GM18858 (cell line): Measurements from ENCODE around the gene CTAGE8.
"Not testable (repeated sequence)": the region's sequence is repeated elsewhere in the genome, so short reads cannot be mapped to it uniquely, and the experiment has no call there.

Experiments
- ATAC-seq: cut with Tn5 transposase; IDR thresholded peaks from one replicate; pipeline ENCODE4 v1.9.1; 2021; ENCODE audit not compliant: unreplicated experiment

Gene CTAGE8, protein sequence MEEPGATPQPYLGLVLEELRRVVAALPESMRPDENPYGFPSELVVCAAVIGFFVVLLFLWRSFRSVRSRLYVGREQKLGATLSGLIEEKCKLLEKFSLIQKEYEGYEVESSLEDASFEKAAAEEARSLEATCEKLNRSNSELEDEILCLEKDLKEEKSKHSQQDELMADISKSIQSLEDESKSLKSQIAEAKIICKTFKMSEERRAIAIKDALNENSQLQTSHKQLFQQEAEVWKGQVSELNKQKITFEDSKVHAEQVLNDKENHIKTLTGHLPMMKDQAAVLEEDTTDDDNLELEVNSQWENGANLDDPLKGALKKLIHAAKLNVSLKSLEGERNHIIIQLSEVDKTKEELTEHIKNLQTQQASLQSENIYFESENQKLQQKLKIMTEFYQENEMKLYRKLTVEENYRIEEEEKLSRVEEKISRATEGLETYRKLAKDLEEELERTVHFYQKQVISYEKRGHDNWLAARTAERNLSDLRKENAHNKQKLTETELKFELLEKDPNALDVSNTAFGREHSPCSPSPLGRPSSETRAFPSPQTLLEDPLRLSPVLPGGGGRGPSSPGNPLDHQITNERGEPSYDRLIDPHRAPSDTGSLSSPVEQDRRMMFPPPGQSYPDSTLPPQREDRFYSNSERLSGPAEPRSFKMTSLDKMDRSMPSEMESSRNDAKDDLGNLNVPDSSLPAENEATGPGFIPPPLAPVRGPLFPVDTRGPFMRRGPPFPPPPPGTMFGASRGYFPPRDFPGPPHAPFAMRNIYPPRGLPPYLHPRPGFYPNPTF

GRCh38 chr7:144269188-144269587 is at the start of gene CTAGE8:
TSS of gene CTAGE8 (minus strand) at chr7:144269288. CDS start at chr7:144269250, 38 bp downstream.
- not testable (repeated sequence) for ATAC-seq

GRCh38 chr7:144317537-144317936 is 48.4 kb upstream of the CTAGE8 start:
- ATAC-seq = not testable (repeated sequence)

DNA sequence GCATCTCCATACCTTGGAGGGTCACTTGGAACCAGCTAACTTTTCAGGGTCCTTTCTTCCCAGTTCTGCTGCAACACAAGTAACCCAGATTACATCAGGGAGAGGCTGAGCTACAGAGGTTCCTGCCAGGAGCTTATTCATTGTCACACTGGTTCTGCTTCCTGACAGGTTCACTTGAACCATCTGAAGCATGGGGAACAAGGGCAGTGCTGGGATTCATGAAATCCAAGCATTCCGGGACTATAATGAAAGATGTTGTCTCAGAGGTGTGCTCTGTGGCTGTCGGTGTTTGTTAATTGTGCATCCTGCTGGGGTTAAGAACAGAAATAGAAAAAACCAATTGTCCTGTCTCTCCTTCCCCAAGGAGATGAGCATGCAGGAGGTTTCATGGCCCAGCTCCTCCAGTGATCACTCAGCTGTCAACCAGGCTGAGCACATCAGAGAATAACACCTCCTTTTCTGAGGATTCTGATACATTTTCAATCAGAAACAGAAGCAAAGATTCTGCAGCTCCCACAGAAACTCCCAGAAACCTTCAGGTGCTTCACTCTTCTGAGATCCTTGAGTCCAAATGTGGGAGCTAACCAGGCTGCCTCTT is 42.9 kb upstream of the CTAGE8 start, which contains the start of gene OR2A1:
Gene OR2A1, plus strand, starts transcription at position 548 of the 598 bp plus-strand sequence. CDS start 5,706 bp downstream, outside the sequence.
- not testable (repeated sequence) for ATAC-seq

- ATAC-seq = not testable (repeated sequence)
Measured at GRCh38 chr7:144311218-144311617, 42.1 kb upstream of the CTAGE8 start.

DNA sequence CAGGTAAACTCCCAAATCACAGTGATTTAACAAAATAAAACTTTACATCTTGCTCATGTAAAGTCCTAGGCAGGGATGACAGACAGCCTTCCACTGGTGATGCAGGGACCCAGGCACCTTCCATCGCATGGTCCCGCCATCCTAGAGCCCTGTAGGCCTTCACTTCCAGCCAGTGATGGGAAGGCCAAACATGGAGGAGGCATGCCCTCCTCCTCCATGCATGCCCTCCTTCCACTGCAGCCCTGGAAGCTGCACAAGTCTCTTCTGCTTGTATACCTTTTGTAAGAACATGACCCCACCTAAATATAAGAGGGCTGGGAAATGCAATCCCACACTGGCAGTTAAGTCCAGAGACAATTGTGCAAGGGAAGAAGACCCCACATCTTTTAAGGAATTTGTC is 40.6 kb upstream of the CTAGE8 start:
- not testable (repeated sequence) for ATAC-seq

DNA sequence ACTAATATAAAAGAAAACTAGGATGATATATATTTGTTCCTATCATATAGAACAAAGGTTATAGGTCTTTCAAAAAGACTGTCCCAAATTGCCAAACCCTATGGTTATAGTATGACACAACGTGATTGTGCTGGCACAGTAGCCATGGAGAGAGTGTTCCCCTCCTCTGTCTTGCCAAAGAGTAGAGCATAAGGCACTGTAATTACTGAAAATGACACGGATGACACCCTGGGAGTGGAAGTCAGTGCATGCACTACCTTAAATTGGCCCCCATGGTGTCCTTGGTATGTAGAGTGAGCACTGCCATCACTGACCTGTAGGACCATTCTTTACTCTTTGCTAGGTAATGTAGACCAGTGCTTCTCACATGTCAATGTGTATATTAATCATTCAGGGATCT is 36.1 kb upstream of the CTAGE8 start:
- ATAC-seq = not testable (repeated sequence)

DNA sequence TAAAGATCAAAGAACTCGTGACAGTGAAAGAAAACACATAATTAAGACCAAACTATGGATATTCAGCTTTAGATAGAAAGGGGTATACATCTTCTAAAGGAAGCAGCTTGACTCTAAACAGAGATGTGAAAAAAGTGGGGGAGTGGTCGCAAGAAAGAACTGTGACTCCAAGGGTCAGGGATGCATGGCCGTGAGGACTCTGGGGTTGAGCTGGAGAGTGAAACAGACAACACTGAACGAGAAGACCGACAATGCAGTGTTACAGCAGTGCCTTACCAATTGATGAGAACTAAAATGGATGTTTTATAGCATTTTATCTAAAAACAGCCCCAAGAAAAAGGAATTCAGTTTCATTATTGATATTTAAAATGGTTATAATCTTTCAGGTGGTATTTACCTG is 34.5 kb upstream of the CTAGE8 start:
- ATAC-seq = not testable (repeated sequence)

- peak; percentile 50 for ATAC-seq
Measured at GRCh38 chr7:144302578-144303303, 33.7 kb upstream of the CTAGE8 start.

GRCh38 chr7:144293794-144294499 is 24.9 kb upstream of the CTAGE8 start:
- ATAC-seq = peak; percentile 59

DNA sequence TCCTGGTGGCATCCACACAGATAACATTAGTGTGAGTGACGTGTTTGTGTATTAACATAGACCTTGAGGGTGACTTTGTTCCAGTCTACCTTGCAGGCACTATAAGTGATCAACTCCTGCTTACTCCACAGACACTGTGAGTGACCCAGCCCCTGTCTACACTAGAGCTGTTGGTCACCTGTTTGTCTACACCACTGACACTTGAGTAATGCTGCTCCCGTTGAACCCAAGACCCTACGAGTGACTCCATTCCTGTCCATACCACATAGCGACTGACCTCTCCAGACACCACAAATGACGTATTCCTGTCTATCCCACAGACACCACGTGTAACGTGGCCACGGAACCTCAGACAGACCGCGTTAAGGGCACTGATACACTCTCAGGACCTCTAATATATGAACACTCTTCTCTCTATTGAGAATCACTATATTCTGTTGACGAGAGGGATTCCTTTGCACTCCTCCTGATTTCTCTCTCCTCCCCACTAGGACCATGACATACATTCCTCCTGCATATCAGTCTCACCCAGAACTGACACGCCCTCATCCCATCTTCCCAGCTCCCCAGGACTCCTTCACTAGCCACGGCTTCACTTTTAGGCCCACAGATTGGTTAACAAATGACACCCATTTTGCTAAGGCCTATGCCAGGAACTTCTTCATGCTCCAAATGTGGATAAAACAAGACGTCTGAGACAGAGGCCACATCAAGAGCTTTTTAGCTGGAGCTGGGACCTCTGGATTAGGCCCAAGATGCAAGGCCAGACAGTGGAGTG is 23.5 kb upstream of the CTAGE8 start:
- ATAC-seq = not testable (repeated sequence)

DNA sequence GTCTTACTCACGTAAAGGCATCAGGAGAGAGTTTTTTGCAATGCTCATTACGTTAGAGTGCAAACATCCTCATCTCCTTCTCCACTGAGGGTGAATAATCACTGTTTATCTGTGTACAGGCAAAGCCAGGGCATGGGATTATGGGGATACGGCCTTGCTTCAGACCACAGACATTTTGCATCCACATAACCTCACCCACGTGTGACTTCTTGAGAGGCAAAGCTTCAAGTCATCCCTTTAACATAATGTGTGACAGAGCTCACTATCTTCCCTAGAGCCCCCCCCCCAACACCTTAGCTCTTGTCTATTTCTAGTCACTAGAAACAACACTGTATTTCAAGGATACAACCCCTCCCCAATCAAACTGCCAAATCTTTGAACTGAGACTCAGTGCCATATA is 22.5 kb upstream of the CTAGE8 start:
- ATAC-seq = not testable (repeated sequence)

- ATAC-seq = not testable (repeated sequence)
Measured at GRCh38 chr7:144287171-144287784, 18.2 kb upstream of the CTAGE8 start.

GRCh38 chr7:144283716-144284115 is 14.6 kb upstream of the CTAGE8 start:
- not testable (repeated sequence) for ATAC-seq

DNA sequence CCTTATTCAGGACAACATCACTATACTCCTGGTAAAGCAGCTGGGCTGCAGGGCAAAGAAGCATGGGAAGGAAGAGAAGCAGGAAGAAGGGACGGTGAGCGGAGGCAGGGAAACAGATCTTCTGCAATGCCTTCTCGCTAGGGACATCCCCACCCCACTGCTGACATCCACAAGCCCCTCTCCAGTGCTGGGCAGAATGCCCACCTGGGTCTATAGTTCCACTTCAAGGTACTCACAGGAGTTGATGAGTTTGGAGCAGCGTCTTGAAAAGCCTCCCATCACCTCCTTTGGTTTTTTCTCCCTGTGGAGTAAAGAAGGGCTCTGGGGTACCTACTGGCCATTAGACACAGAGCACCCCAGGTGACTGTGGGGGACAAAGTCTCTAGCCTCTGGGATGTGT is 13.4 kb upstream of the CTAGE8 start:
- not testable (repeated sequence) for ATAC-seq

DNA sequence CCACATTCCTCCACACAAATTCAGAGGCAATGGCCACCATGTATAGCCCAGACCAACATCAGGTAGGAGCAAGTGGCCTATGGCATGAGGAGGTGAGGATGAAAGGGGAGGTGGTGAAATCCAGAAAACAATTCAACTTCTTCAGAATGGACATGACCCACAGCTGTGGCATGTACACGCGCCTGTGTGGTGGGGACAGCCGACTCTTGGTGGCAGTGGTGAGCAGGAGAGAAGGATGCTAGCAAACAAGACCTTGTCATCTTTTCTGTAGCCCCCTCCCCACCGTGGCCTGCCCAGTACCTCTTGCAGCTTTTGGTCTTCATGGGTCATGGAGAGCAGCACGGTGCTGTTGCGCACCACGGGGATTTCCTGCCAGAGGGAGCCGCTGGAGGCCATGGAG is 12.9 kb upstream of the CTAGE8 start:
- not testable (repeated sequence) for ATAC-seq

GRCh38 chr7:144280010-144280409 is 10.9 kb upstream of the CTAGE8 start:
- peak; percentile 46 for ATAC-seq

- not testable (repeated sequence) for ATAC-seq
Measured at GRCh38 chr7:144275281-144275680, 6.2 kb upstream of the CTAGE8 start.

- ATAC-seq = not testable (repeated sequence)
Measured at GRCh38 chr7:144264692-144265091, 4.4 kb downstream of the CTAGE8 start, which contains the start of gene OR2A7. TSS of gene OR2A7 (minus strand) at chr7:144264792. CDS start at chr7:144259628, 5,164 bp downstream.

- ATAC-seq = not testable (repeated sequence)
Measured at GRCh38 chr7:144262128-144262527, 7.0 kb downstream of the CTAGE8 start.
